HG02938 (cell line): ENCODE data around the gene CELF5.
"Not testable (repeated sequence)": the region's sequence is repeated elsewhere in the genome, so short reads cannot be mapped to it uniquely, and the experiment has no call there.

Source experiments
- ATAC-seq: cut with Tn5 transposase; IDR thresholded peaks from one replicate; pipeline ENCODE4 v1.9.1; 2021; ENCODE audit warnings: mild to moderate bottlenecking, moderate library complexity; ENCODE audit not compliant: unreplicated experiment

CELF5 gene

DNA sequence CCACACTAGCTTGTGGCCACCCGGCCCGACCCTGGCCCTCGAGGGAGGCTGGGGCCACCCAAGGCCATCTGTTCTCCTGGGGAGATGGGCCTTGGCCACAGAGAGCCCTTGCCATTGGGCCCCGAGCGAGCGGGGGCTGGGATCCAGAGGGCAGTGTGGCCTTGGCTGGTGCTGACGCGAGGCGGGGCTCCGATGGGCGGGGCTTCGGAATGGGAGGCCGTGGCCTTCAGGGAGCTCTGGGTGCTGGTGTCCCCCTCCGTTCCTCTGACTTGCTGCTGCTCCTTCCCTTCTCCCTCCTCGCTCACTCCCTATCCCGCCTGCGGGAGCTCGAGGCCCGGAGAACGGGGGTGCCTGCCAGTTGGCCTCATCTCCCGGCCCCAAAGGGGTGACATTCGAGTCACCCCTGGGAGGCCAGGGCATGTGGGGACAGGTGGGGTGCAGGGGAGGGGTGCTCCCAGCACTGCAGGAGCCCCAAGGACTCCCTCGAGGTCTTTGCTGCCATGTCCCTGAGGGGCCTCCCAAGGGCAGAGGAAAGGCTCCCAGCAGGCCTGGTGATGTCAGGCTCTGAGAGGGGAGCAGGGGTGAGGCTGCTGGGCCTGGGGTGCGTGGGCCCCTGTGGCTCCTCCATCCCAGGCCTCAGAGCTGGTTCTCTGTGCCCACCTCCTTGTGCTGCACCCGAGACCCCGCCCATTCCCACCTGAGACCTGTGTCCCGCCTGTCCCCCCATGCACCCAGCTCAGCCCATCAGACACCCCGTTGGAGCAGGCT lies 34.6 kb upstream of the CELF5 start:
- ATAC-seq = no peak

DNA sequence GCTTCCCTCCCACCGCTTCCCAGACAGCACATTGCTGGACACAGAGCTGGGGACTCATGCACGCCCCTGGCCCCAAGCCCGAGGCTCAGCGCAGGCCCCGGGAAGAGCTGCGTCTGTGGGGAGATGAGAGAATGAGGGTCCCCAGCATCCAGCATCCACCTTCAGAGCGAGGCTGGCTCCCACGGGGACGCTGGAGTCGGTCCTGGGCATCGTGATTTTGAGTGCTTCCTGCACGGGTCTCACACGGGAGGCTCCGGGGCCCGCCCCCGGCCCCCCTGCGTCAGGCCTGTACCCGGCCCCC lies 34.0 kb upstream of the CELF5 start:
- no peak for ATAC-seq

DNA sequence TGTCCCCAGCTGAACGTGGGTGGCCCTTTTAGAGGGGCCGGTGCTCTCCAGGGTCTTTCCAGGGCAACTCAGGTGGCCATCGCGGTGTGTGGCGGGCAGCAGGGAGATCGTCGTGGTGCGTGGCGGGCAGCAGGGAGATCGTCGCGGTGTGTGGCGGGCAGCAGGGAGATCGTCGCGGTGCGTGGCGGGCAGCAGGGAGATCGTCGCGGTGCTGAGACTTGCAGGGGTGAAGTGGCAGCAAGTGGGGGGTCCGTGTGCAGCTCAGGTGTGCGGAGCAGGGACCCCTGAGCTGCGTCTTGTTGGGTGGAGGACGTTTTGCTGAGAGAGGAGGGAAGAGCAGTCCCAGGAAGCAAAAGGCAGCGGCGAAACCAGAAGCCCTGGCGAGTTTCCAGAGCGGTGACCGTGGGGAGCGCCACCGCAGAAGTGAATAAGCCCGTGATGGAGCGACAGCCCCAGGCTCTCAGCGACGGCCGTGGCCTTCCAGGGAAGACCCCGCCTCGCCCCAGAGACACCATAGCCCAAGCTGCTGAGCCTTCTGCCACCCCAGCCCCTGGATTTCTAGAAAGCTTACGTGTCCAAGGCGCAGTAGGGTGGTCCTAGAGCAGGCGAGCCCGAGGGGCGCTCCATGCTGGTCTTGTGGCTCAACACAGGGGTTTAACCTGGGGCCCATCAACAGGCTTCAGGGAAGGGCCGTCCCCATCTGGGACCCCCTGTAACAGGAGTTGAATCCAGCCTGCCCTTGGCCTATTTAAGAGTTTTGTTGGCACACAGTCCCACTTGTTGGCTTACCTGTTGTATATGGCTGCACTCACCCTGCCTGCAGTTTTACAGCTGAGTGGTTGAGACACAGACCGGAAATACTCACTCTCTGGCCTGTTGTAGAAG lies 33.3 kb upstream of the CELF5 start:
- no peak for ATAC-seq

DNA sequence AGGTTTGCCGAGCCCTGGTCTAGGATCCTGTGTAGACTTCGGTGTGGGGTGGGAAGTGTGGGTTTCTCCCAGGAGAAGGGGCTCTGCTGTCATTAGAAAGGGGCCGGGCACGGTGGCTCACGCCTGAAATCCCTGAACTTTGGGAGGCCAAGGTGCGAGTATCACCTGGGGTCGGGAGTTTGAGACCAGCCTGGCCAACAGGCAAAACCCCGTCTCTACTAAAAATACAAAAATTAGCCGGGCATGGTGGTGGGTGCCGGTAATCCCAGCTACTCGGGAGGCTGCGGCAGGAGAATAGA lies 32.7 kb upstream of the CELF5 start:
- ATAC-seq = not testable (repeated sequence)

DNA sequence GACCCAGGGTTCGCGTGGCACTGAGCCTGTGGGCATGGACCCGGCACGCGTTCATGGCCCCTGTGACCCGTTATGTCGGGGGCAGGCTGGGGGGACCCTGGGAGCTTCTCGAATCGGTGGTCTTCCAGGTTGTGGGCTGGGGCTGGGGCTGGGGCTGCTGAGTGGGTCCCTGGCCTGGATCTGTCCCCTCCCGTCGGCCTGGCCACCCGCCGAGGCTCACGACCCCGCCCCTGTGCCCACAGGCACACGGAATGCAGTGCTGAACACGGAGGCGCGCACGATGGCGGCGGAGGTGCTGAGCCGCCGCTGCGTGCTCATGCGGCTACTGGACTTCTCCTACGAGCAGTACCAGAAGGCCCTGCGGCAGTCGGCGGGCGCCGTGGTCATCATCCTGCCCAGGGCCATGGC lies 32.2 kb upstream of the CELF5 start:
- ATAC-seq = no peak

DNA sequence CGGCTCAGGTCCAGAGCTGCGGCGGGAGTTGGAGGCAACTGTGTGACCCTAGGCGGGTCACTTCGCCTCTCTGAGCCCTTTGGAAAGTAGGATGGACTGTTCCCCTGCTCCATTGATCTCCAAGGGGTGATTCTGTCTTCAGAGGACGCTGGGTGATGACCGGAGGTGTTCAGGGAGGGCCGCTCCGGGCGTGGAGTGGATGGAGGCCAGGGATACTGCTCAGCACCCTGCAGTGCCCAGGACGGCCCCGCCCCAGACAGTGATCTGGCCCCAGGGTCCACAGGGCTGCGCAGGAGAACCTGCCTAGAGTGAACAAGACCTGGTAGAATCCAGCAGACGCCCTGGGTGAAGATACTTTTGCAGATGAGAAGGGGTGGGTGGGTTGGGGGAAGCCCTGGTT lies 31.8 kb upstream of the CELF5 start:
- ATAC-seq = no peak

DNA sequence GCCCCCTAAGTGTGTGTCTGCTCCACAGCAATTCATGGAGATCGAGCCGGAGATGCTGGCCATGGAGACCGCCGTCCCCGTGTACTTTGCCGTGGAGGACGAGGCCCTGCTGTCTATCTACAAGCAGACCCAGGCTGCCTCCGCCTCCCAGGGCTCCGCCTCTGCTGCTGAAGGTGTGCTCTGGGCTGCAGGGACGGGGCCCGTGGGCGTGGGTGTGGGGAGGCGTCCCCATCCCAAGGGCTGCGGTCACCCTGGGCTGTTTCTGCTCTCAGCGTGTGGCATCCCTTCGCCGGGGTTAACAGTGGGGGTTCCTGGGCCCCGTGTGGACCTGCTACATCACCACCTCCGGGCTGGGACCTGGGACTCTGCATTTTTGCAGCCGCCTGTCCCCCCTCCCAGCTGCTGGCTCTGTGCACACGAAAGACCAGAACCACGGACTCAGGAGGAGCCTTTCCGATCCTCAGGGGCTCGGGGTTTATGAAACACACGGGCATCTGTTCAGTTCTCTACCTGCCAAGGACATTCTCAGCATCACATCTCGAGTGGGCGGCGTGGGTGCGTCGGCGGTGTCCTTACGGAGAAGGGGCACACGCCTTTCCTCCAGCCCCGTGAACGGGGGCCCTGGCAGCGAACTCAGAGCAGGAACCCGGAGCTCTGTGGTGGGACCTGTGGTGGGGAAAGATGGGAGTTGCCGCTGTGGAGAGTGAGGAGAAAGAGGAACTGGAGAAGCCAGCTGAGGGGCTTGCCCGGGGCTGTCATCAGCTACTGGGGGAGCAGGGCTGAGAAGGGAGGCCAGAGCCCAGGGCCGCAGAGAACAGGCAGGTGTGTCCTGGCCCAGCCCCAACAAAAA lies 31.0 kb upstream of the CELF5 start:
- no peak for ATAC-seq

DNA sequence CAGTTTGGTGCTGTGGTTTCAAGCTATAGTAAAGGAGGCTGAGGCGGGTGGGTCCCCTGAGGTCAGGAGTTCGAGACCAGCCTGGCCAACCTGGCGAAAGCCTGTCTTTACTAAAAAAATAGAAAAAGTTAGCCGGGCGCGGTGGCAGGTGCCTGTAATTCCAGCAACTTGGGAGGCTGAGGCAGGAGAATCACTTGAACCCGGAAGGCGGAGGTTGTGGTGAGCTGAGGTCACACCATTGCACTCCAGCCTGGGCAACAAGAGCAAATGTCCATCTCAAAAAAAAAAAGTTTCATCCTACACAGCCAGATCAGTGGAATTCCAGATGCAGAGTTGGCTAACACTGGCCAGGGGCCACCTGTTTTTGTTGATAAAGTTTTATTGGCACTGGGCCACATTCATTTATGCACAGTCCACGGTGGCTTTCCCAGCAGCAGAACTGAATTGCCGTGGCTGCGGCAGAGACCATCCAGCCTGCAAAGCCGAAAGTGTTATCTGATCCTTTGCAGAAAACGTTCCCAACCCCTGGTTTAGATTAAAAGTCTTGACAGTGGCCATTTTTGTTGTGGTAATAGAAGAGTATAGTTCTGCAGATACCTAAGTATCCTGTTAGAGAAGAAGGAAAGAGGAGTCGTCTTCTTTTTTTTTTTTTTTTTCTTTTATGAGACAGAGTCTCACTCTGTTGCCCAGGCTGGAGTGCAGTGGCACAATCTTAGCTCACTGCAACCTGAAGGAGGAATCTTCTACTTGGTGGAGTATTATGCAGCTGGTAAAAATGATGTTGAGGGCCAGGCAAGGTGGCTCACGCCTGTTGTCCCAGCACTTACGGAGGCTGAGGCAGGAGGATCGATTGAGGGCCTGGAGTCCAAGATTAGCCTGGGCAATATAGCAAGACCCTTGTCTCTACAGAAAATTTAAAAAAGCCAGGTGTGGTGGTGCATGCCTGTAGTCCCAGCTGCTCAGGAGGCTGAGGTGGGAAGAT lies 30.1 kb upstream of the CELF5 start:
- ATAC-seq = no peak

DNA sequence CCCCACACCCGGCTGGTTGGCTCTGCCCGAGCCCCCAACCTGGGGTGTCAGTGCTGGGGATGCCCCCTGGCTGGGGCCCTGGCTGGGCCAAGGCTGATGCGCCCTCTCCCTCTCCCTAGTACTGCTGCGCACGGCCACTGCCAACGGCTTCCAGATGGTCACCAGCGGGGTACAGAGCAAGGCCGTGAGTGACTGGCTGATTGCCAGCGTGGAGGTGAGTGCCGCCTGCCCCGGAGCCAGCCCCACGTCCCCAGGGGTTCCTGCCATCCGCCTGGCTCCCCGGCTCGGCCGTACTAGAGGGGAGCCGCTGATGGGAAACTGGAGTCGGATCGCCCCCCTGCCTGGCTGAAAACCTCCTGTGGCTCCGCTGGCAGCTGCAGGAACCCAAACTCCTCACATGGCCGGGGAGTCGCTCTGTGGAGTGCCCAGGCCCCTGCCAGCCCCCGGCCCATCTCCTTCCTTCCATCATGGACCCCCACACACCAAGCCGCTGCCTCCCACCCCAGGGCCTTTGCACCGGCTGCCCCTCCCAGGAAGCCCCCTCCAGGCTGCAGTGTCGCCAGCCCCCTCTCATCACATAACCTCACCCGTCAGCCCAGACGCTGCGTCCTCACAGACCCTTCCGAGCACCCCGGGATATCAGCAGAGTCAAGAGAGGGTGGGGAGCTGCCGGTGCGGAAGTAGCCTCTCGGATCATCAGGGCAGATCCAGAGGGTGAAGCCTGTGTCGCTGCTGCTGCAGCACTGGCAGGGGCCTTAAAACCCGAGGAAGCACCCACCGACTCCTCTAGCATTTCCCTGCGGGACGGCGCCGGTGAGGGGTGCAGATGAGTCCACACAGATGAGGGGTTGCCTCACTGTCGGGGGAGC lies 28.2 kb upstream of the CELF5 start:
- ATAC-seq = no peak

DNA sequence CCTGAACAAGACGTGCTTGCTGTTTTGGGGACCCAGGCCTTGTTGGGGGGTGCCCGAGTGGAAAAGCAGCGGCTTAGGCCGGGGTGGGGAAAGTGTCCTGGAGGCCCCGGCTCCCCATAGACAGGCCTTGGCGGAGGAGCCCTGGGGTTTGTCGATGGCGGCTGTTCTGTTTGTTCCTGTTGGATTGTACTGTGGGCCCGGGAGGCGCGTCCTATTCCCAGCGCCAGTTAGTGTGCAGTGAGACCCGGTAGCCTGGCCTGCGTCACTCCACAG lies 27.6 kb upstream of the CELF5 start:
- ATAC-seq = no peak

DNA sequence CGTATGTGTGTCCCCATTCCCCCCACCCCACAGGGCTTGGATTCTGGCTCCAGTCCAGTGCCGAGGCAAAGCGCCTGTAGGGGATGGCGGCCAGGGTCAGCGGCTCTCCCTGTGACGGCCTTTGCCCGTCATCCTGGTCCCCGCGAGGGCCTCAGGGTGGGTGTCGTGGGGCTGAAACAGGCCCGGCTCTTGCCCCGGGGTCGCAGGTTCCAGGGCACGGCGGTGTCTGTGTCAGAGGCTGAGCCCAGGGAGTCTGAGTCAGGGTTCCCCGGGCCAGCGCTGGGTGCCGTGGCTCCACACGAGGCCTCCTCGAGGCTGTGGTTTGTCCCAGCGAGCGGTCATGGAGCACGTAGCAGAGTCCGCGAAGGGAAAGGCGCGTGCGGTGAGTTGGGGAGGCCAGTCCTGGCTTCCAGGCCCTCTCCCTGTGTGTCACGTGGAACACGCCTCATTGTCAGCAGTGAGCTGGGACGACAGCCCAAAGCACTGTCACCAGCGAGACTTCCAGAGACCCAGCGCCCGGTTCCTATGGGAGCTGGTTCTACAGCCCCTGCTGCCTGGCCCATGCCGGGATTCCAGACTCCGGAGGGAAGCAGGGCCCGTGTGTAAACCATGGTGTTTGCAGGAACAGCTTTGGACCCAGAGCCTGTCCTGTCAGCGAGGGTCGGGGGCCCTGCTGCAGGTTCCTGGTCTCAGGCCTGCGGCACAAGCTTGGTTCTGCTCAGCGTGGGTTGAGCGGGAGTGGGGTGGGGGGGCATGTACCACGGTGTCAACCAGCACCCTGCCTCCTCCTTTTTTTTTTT lies 25.4 kb upstream of the CELF5 start:
- no peak for ATAC-seq

DNA sequence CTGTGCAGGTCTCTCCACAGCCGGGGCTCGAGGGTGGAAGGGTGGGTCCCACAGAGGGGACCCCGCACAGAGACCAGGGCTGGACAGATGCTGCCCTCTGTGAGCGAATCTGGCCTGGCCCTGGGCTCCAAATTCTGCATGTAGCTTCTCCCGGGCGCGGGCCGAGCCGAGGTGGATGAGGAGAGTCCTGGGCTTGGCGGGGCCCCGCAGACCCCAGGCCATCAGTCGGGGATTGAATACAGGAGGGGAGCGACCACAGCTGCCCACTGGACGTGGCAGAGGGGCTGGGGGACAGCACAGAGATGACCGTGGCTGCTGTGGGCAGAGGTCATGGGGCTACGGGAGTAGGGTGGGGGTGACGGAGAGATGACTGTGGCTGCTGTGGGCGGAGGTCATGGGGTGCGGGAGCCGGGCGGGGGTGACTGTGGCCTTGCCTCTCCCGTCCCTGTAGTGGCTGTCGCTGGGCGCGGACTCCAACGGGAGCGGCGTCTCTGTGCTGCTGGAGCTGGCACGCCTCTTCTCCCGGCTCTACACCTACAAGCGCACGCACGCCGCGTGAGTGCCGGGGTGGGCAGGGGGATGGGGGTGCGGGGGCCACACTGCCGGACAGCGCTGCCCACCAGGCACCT lies 23.3 kb upstream of the CELF5 start:
- no peak for ATAC-seq

DNA sequence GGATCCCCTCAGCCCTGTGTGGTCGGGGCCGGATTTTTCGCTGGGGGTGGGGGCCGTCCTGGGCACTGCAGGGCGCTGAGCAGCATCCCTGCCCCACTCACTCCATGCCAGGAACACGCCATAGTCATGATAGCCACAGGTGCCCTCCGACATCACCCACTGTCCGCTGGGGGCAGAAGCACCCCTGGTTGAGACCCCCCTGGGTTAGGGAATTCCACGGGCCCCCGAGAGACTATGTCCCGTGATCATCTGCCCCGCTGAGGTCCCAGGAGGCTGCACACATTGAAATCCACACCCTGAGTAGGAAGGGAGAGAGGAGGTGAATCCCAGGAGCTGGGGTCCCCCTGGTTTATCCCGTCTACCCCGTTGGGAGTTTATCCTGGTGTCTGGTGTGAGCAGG lies 22.6 kb upstream of the CELF5 start:
- ATAC-seq = no peak

DNA sequence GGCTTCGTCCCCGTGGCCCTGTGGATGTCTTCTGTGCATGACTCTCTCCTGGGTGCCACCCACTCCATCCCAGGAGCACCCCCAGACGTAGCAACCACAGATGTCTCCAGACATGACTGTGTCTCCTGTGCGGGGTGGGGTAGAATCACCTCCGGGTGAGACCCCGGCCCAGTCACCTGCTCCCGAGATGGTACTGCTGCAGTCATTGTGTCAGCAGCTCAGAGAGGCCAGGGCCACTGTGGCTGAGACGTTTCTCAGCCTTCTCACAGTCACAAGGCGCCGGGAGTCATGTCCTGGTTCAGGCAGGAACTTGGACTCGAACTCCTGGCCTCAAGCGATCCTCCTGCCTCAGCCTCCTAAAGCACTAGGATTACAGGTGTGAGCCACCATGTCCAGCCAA lies 22.1 kb upstream of the CELF5 start:
- ATAC-seq = no peak

DNA sequence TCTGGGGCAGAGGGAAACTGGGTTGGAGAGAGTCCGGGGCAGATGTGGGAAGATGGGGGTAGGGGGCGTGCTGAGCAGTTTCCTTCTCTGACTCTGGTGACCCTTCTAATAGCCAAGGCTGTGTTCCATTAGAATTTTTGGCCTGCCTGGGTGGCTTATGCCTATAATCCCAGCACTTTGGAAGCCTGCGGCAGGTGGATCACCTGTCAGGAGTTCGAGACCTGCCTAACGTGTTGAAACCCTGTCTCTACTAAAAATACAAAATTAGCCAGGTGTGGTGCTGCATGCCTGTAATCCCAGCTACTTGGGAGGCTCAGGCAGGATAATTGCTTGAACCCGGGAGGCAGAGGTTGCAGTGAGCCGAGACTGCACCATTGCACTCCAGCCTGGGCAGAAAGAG lies 21.6 kb upstream of the CELF5 start:
- ATAC-seq = not testable (repeated sequence)

DNA sequence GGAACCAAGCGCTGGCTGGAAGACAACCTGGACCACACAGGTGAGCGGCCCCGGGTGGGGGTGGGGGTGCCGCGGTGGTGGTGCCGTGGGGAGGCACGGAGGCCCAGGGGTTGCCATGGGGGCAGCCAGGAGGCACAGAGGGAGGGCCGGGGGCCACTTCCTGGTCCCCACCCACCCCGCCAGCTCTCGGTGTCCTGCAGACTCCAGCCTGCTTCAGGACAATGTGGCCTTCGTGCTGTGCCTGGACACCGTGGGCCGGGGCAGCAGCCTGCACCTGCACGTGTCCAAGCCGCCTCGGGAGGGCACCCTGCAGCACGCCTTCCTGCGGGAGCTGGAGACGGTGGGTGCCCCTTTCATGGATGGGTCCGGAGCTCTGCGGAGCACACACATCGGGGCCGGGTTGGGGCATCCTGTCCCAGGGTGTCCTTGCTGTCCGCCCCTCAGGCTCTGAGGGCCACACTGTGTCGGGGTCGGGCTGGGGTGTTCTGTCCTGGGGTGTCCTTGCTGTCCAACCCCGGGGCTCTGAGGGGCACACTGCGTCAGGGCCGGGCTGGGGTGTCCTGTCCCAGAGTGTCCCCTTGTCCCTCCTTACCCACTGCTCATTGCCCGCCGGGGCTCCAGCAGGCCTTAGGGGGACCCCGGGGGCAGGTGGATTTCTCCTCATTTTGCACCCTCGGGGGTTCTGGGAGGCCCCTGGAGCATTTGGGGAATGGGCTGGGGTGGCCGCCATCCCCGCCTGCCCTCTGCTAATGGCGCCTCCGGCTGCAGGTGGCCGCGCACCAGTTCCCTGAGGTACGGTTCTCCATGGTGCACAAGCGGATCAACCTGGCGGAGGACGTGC lies 20.4 kb upstream of the CELF5 start:
- ATAC-seq = no peak

DNA sequence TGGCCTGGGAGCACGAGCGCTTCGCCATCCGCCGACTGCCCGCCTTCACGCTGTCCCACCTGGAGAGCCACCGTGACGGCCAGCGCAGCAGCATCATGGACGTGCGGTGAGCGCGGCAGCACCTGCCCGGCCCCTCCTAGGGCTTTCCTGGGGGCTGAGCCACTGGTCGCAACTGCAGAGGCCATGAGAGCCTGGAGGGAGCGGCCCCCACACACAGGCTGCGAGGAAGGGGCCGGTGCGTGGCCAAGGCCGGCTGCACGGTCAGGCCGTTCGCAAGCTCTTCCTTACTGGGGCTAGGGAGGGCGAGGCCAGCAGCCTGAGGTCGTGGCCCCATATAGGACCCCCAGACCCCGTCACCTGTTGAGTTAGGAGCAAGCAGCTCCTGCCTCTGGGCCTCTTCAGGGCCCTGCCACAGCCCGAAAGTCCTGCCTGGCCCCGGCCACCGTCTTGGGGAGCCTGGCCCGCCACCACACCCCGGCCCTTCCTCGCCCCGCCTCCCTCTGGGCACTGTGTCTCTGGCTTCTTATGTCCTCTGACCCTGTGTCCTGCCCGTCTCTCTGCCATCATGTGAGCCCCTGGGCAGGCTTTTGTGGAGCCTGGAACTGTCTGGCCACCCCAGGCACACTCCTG lies 19.7 kb upstream of the CELF5 start:
- no peak for ATAC-seq
